NCI-H1417 (cell line): ENCODE results near the gene RSRP1.

Experiments used
- DNase-seq, 3 experiments: peaks; one replicate each; lab custom pipeline; 2025; lab: John Stamatoyannopoulos, UW

Gene RSRP1

DNA sequence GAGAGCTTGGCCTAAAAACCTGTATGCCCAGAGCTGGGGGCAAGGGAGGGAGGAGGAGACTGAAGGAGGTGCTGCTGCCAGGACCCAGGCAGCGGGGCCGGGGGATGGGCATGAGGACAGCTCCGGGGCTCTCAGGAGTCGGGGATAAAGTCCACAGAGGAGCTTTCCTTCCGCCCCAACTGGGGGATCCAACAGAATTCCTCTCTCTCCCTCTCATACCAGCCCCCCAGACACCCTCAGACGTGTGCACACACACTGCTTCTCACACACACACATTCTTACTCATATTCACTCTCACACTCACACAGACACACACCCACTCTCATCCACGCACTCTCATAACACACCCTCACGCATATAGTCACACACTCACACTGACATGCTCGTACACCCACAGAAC is 54.0 kb downstream of the RSRP1 start:
- DNase-seq = no peak
